Measurements from ENCODE around the gene ZNF740. TPM values are rescaled to one million over a fixed set of nuclear protein-coding genes. Genes with fewer than 3 reads are reported as not detected.

Gene ZNF740
- total RNA-seq, 1 donor from 2014 or later: 67.2 TPM

GRCh38 chr12:53208877-53209463 is 28.4 kb downstream of the ZNF740 start:
- ATAC-seq (ENCODE audit: low read depth): peak; percentile 55

GRCh38 chr12:53210843-53211242 is 30.3 kb downstream of the ZNF740 start:
- DNase-seq (no peak), ATAC-seq (ENCODE audit: low read depth) (no peak)
- no peaks in the 10 kb centered on the region for H3K27me3 Mint-ChIP-seq
- ChIA-PET CTCF (interaction anchor here (0.6 to 14.7 kb wide), 9 partner anchors 12 to 135 kb away, joined by 3 to 298 read pairs (median 14); partner anchors contain the start of genes CSAD, ESPL1, MYG1 and PFDN5), POLR2A (interaction anchor here (0.9 to 7.3 kb wide), 7 partner anchors 9 to 84 kb away, joined by 3 to 57 read pairs (median 17); partner anchors contain the start of genes CSAD, ESPL1, PFDN5 and ZNF740)
- H3K27ac Mint-ChIP-seq: peak overlapping the region; percentile 24
- no peak for TF ChIP-seq CTCF (IDR thresholded peaks at IDR 0.05)
- peaks cover 75% of the 10 kb centered on the region for H3K4me1 Mint-ChIP-seq
- intact Hi-C loops (cut with micrococcal nuclease): loop anchor here (10.0 kb wide), 1 partner anchor 294 kb away; the partner anchor contains the start of genes NPFF and TARBP2
- peaks cover 26% of the 10 kb centered on the region for H3K36me3 Mint-ChIP-seq (ENCODE audit: low read depth)
- H3K9me3 Mint-ChIP-seq: no peaks in the 10 kb centered on the region
- no peak overlapping the region for H3K4me3 Mint-ChIP-seq

More at GRCh38 chr12:53208877-53209463, 28.4 kb downstream of the ZNF740 start:
- DNase-seq: no peak
- Mint-ChIP-seq H3K9me3 (no peaks in the 10 kb centered on the region), H3K4me1 (peaks cover 84% of the 10 kb centered on the region), H3K27me3 (no peaks in the 10 kb centered on the region), H3K27ac (peak overlapping the region; percentile 97), H3K4me3 (peak overlapping the region; percentile 90), H3K36me3 (ENCODE audit: low read depth) (peaks cover 19% of the 10 kb centered on the region)
- CTCF ChIA-PET: interaction anchor here (0.7 to 14.7 kb wide), 10 partner anchors 10 to 136 kb away, joined by 3 to 298 read pairs (median 11); partner anchors contain the start of genes AAAS, CSAD, ESPL1 and PFDN5
- TF ChIP-seq CTCF (IDR thresholded peaks at IDR 0.05): no peak
- intact Hi-C loops (cut with micrococcal nuclease): loop anchor here (1.0 kb wide), 2 partner anchors 9 to 11 kb away; no protein-coding TSS in a partner anchor
- POLR2A ChIA-PET: interaction anchor here (0.5 to 7.3 kb wide), 11 partner anchors 9 to 115 kb away, joined by 3 to 57 read pairs (median 7); partner anchors contain the start of genes CSAD, ESPL1, PFDN5 and ZNF740

- POLR2A ChIA-PET: interaction anchor here (0.6 to 6.1 kb wide), 10 partner anchors 8 to 88 kb away, joined by 3 to 48 read pairs (median 4); partner anchors contain the start of genes ESPL1, MYG1 and PFDN5
- Mint-ChIP-seq H3K4me1 (peaks cover 75% of the 10 kb centered on the region), H3K9me3 (no peaks in the 10 kb centered on the region), H3K27me3 (no peaks in the 10 kb centered on the region), H3K27ac (peak overlapping the region; percentile 50), H3K4me3 (no peak overlapping the region), H3K36me3 (ENCODE audit: low read depth) (peaks cover 26% of the 10 kb centered on the region)
- intact Hi-C loops (cut with micrococcal nuclease): loop anchor here (10.0 kb wide), 1 partner anchor 293 kb away; the partner anchor contains the start of genes NPFF and TARBP2
- CTCF ChIA-PET: interaction anchor here (0.8 to 14.7 kb wide), 19 partner anchors 9 to 297 kb away, joined by 3 to 298 read pairs (median 5); partner anchors contain the start of genes AAAS, CSAD, ESPL1 and MYG1
- ATAC-seq (ENCODE audit: low read depth): no peak
- no peak for DNase-seq
- TF ChIP-seq CTCF (IDR thresholded peaks at IDR 0.05): no peak
Observed at GRCh38 chr12:53211476-53212381, 31.2 kb downstream of the ZNF740 start.

GRCh38 chr12:53212931-53213330 is 32.4 kb downstream of the ZNF740 start:
- Mint-ChIP-seq H3K27ac (peak overlapping the region; percentile 37), H3K9me3 (no peaks in the 10 kb centered on the region), H3K4me3 (no peak overlapping the region), H3K36me3 (ENCODE audit: low read depth) (peaks cover 22% of the 10 kb centered on the region), H3K27me3 (no peaks in the 10 kb centered on the region), H3K4me1 (peaks cover 76% of the 10 kb centered on the region)
- DNase-seq: no peak
- CTCF ChIA-PET: interaction anchor here (0.7 to 14.7 kb wide), 22 partner anchors 12 to 295 kb away, joined by 3 to 298 read pairs (median 6); partner anchors contain the start of genes AAAS, CSAD, ESPL1 and MYG1
- POLR2A ChIA-PET: interaction anchor here (0.9 to 6.1 kb wide), 5 partner anchors 18 to 295 kb away, joined by 3 to 48 read pairs (median 4); partner anchors contain the start of genes ESPL1 and PFDN5
- TF ChIP-seq CTCF (IDR thresholded peaks at IDR 0.05): no peak
- no peak for ATAC-seq (ENCODE audit: low read depth)
- intact Hi-C loops (cut with micrococcal nuclease): loop anchor here (1.0 to 10.0 kb wide), 7 partner anchors 38 to 292 kb away; partner anchors contain the start of genes AAAS, ESPL1, NPFF and TARBP2

All from activated B cell treated with CpG ODN at 0.5 μM for 24 hours (primary cell).